GM18861 (cell line): ENCODE measurements around the gene ETV6.
"Not testable (repeated sequence)": the region's sequence is repeated elsewhere in the genome, so short reads cannot be mapped to it uniquely, and the experiment has no call there.

Experiments
- ATAC-seq: cut with Tn5 transposase; IDR thresholded peaks from one replicate; pipeline ENCODE4 v1.9.1; 2021; ENCODE audit not compliant: unreplicated experiment

The ETV6 gene

GRCh38 chr12:11666131-11667050 is 16.9 kb downstream of the ETV6 start:
- no peak for ATAC-seq

GRCh38 chr12:11667171-11667570 is 17.7 kb downstream of the ETV6 start:
- no peak for ATAC-seq

- ATAC-seq = no peak
These were observed 19.1 kb downstream of the ETV6 start for GRCh38 chr12:11668611-11669010.

GRCh38 chr12:11669348-11669747 is 19.9 kb downstream of the ETV6 start:
- ATAC-seq = no peak

- no peak for ATAC-seq
These were observed 23.1 kb downstream of the ETV6 start for GRCh38 chr12:11672256-11673191.

- no peak for ATAC-seq
These were observed 24.4 kb downstream of the ETV6 start for GRCh38 chr12:11673666-11674461.

- ATAC-seq = no peak
These were observed 25.5 kb downstream of the ETV6 start for GRCh38 chr12:11674894-11675390.

- ATAC-seq = no peak
These were observed 26.6 kb downstream of the ETV6 start for GRCh38 chr12:11676052-11676451.

GRCh38 chr12:11677093-11677492 is 27.6 kb downstream of the ETV6 start:
- no peak for ATAC-seq

GRCh38 chr12:11677752-11678151 is 28.3 kb downstream of the ETV6 start:
- ATAC-seq = no peak

- no peak for ATAC-seq
These were observed 29.3 kb downstream of the ETV6 start for GRCh38 chr12:11678781-11679180.

GRCh38 chr12:11681207-11681606 is 31.7 kb downstream of the ETV6 start:
- no peak for ATAC-seq

GRCh38 chr12:11681695-11682094 is 32.2 kb downstream of the ETV6 start:
- not testable (repeated sequence) for ATAC-seq

- no peak for ATAC-seq
These were observed 34.9 kb downstream of the ETV6 start for GRCh38 chr12:11684393-11684792.

- no peak for ATAC-seq
These were observed 35.3 kb downstream of the ETV6 start for GRCh38 chr12:11684811-11685210.

GRCh38 chr12:11685316-11685715 is 35.8 kb downstream of the ETV6 start:
- ATAC-seq = no peak

- ATAC-seq = no peak
These were observed 36.2 kb downstream of the ETV6 start for GRCh38 chr12:11685716-11686115.

GRCh38 chr12:11686120-11686519 is 36.6 kb downstream of the ETV6 start:
- no peak for ATAC-seq

GRCh38 chr12:11687528-11687927 is 38.1 kb downstream of the ETV6 start:
- ATAC-seq = no peak

GRCh38 chr12:11688379-11688778 is 38.9 kb downstream of the ETV6 start:
- ATAC-seq = no peak

- ATAC-seq = no peak
These were observed 39.4 kb downstream of the ETV6 start for GRCh38 chr12:11688831-11689230.
